Bronchial epithelial cell (primary cell): Measurements from ENCODE around the gene ZNF366. TPM values are rescaled to one million over a fixed set of nuclear protein-coding genes. Genes with fewer than 3 reads are reported as not detected.

Source experiments
- DNase-seq: peaks from one replicate; pipeline ENCODE4 v3.0.0-alpha.2; 2010; ENCODE audit warnings: low read depth
- FAIRE-seq: peaks from 2 replicates; lab custom pipeline; 2011; peaks lifted over from hg19 to GRCh38; lab: Jason Lieb, UNC
- H3K27me3 ChIP-seq: 2 replicates; pipeline ENCODE4 v1.5.1; 2011; ENCODE audit warnings: low read length; ENCODE audit not compliant: control insufficient read depth, insufficient read depth
- H3K36me3 ChIP-seq: 2 replicates; pipeline ENCODE4 v1.5.1; 2011; ENCODE audit warnings: low read length; ENCODE audit not compliant: control insufficient read depth, insufficient read depth
- H3K4me3 ChIP-seq: 2 replicates; pipeline ENCODE4 v1.5.1; 2011; ENCODE audit warnings: mild to moderate bottlenecking, low read depth, low read length, control low read depth
- CTCF ChIP-seq: IDR thresholded peaks from 2 replicates; pipeline ENCODE4 v1.5.1; 2011; ENCODE audit warnings: mild to moderate bottlenecking, moderate library complexity, low read length, control low read depth, inconsistent platforms; ENCODE audit not compliant: insufficient read depth, severe bottlenecking
- total RNA-seq: library from RNA; depleted of rRNA; stranded (reverse); fragments of >200 nt; gene quantifications from 2 replicates; pipeline ENCODE4 v1.2.1, GENCODE V29; 2014

Gene ZNF366
- total RNA-seq, 1 donor from 2014 or later: not detected

- Histone ChIP-seq H3K27me3 (no peaks in the 10 kb centered on the region), H3K36me3 (no peaks in the 10 kb centered on the region), H3K4me3 (no peak overlapping the region)
- DNase-seq (no peak), FAIRE-seq (no peak)
- TF ChIP-seq CTCF: no peak
These were observed 59.5 kb downstream of the ZNF366 start for GRCh38 chr5:72447751-72448150.

GRCh38 chr5:72445969-72446368 lies 61.2 kb downstream of the ZNF366 start:
- no peak for TF ChIP-seq CTCF
- Histone ChIP-seq H3K4me3 (no peak overlapping the region), H3K27me3 (no peaks in the 10 kb centered on the region), H3K36me3 (no peaks in the 10 kb centered on the region)
- FAIRE-seq: no peak
- DNase-seq: no peak

GRCh38 chr5:72443883-72444282 lies 63.3 kb downstream of the ZNF366 start:
- Histone ChIP-seq H3K27me3 (no peaks in the 10 kb centered on the region), H3K36me3 (no peaks in the 10 kb centered on the region), H3K4me3 (no peak overlapping the region)
- DNase-seq (no peak), FAIRE-seq (no peak)
- no peak for TF ChIP-seq CTCF

- no peak for TF ChIP-seq CTCF
- no peaks in the 10 kb centered on the region for H3K36me3 ChIP-seq
- no peak for FAIRE-seq
- H3K27me3 ChIP-seq: no peaks in the 10 kb centered on the region
- peak; percentile 97 for DNase-seq
- H3K4me3 ChIP-seq: no peak overlapping the region
These were observed 65.2 kb downstream of the ZNF366 start for GRCh38 chr5:72441862-72442540.

- H3K4me3 ChIP-seq: no peak overlapping the region
- no peak for TF ChIP-seq CTCF
- no peak for DNase-seq
- FAIRE-seq: peak; percentile 40
- H3K27me3 ChIP-seq: no peaks in the 10 kb centered on the region
- H3K36me3 ChIP-seq: no peaks in the 10 kb centered on the region
These were observed 66.0 kb downstream of the ZNF366 start for GRCh38 chr5:72441094-72441723.
